ENCODE measurements around the gene WSCD1.

DNA sequence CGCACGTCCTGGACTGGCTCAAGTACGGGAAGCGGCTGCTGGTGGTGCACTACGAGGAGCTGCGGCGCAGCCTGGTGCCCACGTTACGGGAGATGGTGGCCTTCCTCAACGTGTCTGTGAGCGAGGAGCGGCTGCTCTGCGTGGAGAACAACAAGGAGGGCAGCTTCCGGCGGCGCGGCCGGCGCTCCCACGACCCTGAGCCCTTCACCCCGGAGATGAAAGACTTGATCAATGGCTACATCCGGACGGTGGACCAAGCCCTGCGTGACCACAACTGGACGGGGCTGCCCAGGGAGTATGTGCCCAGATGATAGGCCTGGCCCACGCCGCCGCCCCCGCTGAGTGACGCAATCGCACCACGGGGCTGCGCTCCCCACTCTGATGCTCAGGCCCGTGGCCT, 50.2 kb downstream of the WSCD1 start:
- no peak for TF ChIP-seq FOXA1 (IDR thresholded peaks at IDR 0.05)
- no peak for TF ChIP-seq ARNT (IDR thresholded peaks at IDR 0.05)
- no peak for TF ChIP-seq FOXM1 (IDR thresholded peaks at IDR 0.05; ENCODE audit: borderline replicate concordance)
- no peak for TF ChIP-seq SUZ12 (IDR thresholded peaks at IDR 0.05)
- TF ChIP-seq ELF4 (IDR thresholded peaks at IDR 0.05): no peak
- TF ChIP-seq FOXK2 (IDR thresholded peaks at IDR 0.05): no peak
- no peak for TF ChIP-seq SP1 (IDR thresholded peaks at IDR 0.05)
- TF ChIP-seq NFRKB (IDR thresholded peaks at IDR 0.05): no peak
- TF ChIP-seq BHLHE40 (IDR thresholded peaks at IDR 0.05; ENCODE audit: borderline replicate concordance): no peak
- TF ChIP-seq ZNF384 (IDR thresholded peaks at IDR 0.05): no peak
- TF ChIP-seq TARDBP (IDR thresholded peaks at IDR 0.05): no peak
- TF ChIP-seq LEF1 (IDR thresholded peaks at IDR 0.05; ENCODE audit: borderline replicate concordance): no peak
- no peak for TF ChIP-seq CTBP1 (IDR thresholded peaks at IDR 0.05; ENCODE audit: borderline replicate concordance)
- TF ChIP-seq, protein P1, sequence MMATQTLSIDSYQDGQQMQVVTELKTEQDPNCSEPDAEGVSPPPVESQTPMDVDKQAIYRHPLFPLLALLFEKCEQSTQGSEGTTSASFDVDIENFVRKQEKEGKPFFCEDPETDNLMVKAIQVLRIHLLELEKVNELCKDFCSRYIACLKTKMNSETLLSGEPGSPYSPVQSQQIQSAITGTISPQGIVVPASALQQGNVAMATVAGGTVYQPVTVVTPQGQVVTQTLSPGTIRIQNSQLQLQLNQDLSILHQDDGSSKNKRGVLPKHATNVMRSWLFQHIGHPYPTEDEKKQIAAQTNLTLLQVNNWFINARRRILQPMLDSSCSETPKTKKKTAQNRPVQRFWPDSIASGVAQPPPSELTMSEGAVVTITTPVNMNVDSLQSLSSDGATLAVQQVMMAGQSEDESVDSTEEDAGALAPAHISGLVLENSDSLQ (IDR thresholded peaks at IDR 0.05): no peak
